Skeletal muscle satellite cell (primary cell): ENCODE results near the gene ART3.

Experiments used
- H3K27me3 ChIP-seq: 2 replicates; pipeline ENCODE4 v1.7.0; 2013; ENCODE audit warnings: low read length; ENCODE audit not compliant: control insufficient read depth, insufficient read depth
- H3K36me3 ChIP-seq: 2 replicates; pipeline ENCODE4 v1.7.0; 2013; ENCODE audit warnings: mild to moderate bottlenecking, control low read depth, low read length; ENCODE audit not compliant: insufficient read depth
- H3K4me1 ChIP-seq: 2 replicates; pipeline ENCODE4 v1.7.0; 2013; ENCODE audit warnings: low read length; ENCODE audit not compliant: control insufficient read depth, insufficient read depth
- H3K4me2 ChIP-seq: 2 replicates; pipeline ENCODE4 v1.7.0; 2013; ENCODE audit warnings: mild to moderate bottlenecking, low read length
- H3K4me3 ChIP-seq: 2 replicates; pipeline ENCODE4 v1.7.0; 2013; ENCODE audit warnings: low read length
- H3K9ac ChIP-seq: 2 replicates; pipeline ENCODE4 v1.7.0; 2013; ENCODE audit warnings: mild to moderate bottlenecking, low read depth, low read length, moderate library complexity
- H3K9me3 ChIP-seq: replicated peaks from 2 replicates; pipeline ENCODE4 v1.7.0; 2013; ENCODE audit warnings: mild to moderate bottlenecking, control low read depth, low read length

The ART3 gene

GRCh38 chr4:76053730-76054129 lies 20.8 kb upstream of the ART3 start:
- H3K4me1 ChIP-seq, result no peaks in the 10 kb centered on the region
- no peaks in the 10 kb centered on the region for H3K9me3 ChIP-seq
- H3K4me2 ChIP-seq, result no peak overlapping the region
- H3K27me3 ChIP-seq, result peaks cover 55% of the 10 kb centered on the region
- no peak overlapping the region for H3K4me3 ChIP-seq
- no peak overlapping the region for H3K9ac ChIP-seq
- H3K36me3 ChIP-seq, result no peaks in the 10 kb centered on the region

- no peaks in the 10 kb centered on the region for H3K36me3 ChIP-seq
- H3K4me3 ChIP-seq, result no peak overlapping the region
- H3K4me2 ChIP-seq, result no peak overlapping the region
- H3K27me3 ChIP-seq, result peaks cover 64% of the 10 kb centered on the region
- no peaks in the 10 kb centered on the region for H3K9me3 ChIP-seq
- H3K9ac ChIP-seq, result no peak overlapping the region
- H3K4me1 ChIP-seq, result no peaks in the 10 kb centered on the region
Measured at GRCh38 chr4:76055016-76055415, 19.5 kb upstream of the ART3 start.

GRCh38 chr4:76055421-76055820 lies 19.1 kb upstream of the ART3 start:
- no peaks in the 10 kb centered on the region for H3K4me1 ChIP-seq
- no peaks in the 10 kb centered on the region for H3K9me3 ChIP-seq
- peaks cover 68% of the 10 kb centered on the region for H3K27me3 ChIP-seq
- H3K9ac ChIP-seq, result no peak overlapping the region
- H3K4me3 ChIP-seq, result no peak overlapping the region
- no peaks in the 10 kb centered on the region for H3K36me3 ChIP-seq
- H3K4me2 ChIP-seq, result no peak overlapping the region

- H3K4me2 ChIP-seq, result no peak overlapping the region
- no peaks in the 10 kb centered on the region for H3K9me3 ChIP-seq
- H3K4me3 ChIP-seq, result no peak overlapping the region
- no peak overlapping the region for H3K9ac ChIP-seq
- H3K36me3 ChIP-seq, result no peaks in the 10 kb centered on the region
- H3K27me3 ChIP-seq, result peaks cover 81% of the 10 kb centered on the region
- H3K4me1 ChIP-seq, result no peaks in the 10 kb centered on the region
Measured at GRCh38 chr4:76058302-76058701, 16.2 kb upstream of the ART3 start.

- Histone ChIP-seq H3K9ac (no peak overlapping the region), H3K9me3 (no peaks in the 10 kb centered on the region), H3K4me2 (no peak overlapping the region), H3K4me1 (no peaks in the 10 kb centered on the region), H3K4me3 (no peak overlapping the region), H3K27me3 (peaks cover 74% of the 10 kb centered on the region), H3K36me3 (no peaks in the 10 kb centered on the region)
Measured at GRCh38 chr4:76058888-76059426, 15.6 kb upstream of the ART3 start.

GRCh38 chr4:76059750-76060149 lies 14.8 kb upstream of the ART3 start:
- Histone ChIP-seq H3K4me2 (no peak overlapping the region), H3K9me3 (no peaks in the 10 kb centered on the region), H3K36me3 (no peaks in the 10 kb centered on the region), H3K4me3 (no peak overlapping the region), H3K9ac (no peak overlapping the region), H3K4me1 (no peaks in the 10 kb centered on the region), H3K27me3 (peaks cover 70% of the 10 kb centered on the region)

- Histone ChIP-seq H3K27me3 (peaks cover 63% of the 10 kb centered on the region), H3K4me2 (no peak overlapping the region), H3K36me3 (no peaks in the 10 kb centered on the region), H3K4me3 (no peak overlapping the region), H3K9ac (no peak overlapping the region), H3K4me1 (no peaks in the 10 kb centered on the region), H3K9me3 (no peaks in the 10 kb centered on the region)
Measured at GRCh38 chr4:76060506-76060905, 14.0 kb upstream of the ART3 start.

GRCh38 chr4:76061421-76061820 lies 13.1 kb upstream of the ART3 start:
- Histone ChIP-seq H3K4me3 (no peak overlapping the region), H3K36me3 (no peaks in the 10 kb centered on the region), H3K9ac (no peak overlapping the region), H3K4me1 (no peaks in the 10 kb centered on the region), H3K4me2 (no peak overlapping the region), H3K27me3 (peaks cover 53% of the 10 kb centered on the region), H3K9me3 (no peaks in the 10 kb centered on the region)

- Histone ChIP-seq H3K4me1 (no peaks in the 10 kb centered on the region), H3K9ac (no peak overlapping the region), H3K27me3 (peaks cover 48% of the 10 kb centered on the region), H3K4me3 (no peak overlapping the region), H3K4me2 (no peak overlapping the region), H3K9me3 (no peaks in the 10 kb centered on the region), H3K36me3 (no peaks in the 10 kb centered on the region)
Measured at GRCh38 chr4:76061982-76062381, 12.5 kb upstream of the ART3 start.

- no peak overlapping the region for H3K4me3 ChIP-seq
- H3K36me3 ChIP-seq, result no peaks in the 10 kb centered on the region
- no peak overlapping the region for H3K9ac ChIP-seq
- H3K27me3 ChIP-seq, result peaks cover 7% of the 10 kb centered on the region
- H3K9me3 ChIP-seq, result no peaks in the 10 kb centered on the region
- no peak overlapping the region for H3K4me2 ChIP-seq
- H3K4me1 ChIP-seq, result no peaks in the 10 kb centered on the region
Measured at GRCh38 chr4:76066546-76066945, 8.0 kb upstream of the ART3 start.

- no peak overlapping the region for H3K4me3 ChIP-seq
- no peak overlapping the region for H3K9ac ChIP-seq
- H3K36me3 ChIP-seq, result no peaks in the 10 kb centered on the region
- H3K4me1 ChIP-seq, result no peaks in the 10 kb centered on the region
- no peak overlapping the region for H3K4me2 ChIP-seq
- no peaks in the 10 kb centered on the region for H3K27me3 ChIP-seq
- no peaks in the 10 kb centered on the region for H3K9me3 ChIP-seq
Measured at GRCh38 chr4:76067652-76068286, 6.7 kb upstream of the ART3 start.

GRCh38 chr4:76072760-76073159 lies 1.7 kb upstream of the ART3 start:
- Histone ChIP-seq H3K4me3 (no peak overlapping the region), H3K4me2 (no peak overlapping the region)

More at GRCh38 chr4:76072760-76073159, 1.7 kb upstream of the ART3 start:
- H3K9me3 ChIP-seq, result no peaks in the 10 kb centered on the region
- no peaks in the 10 kb centered on the region for H3K36me3 ChIP-seq
- H3K27me3 ChIP-seq, result no peaks in the 10 kb centered on the region
- H3K9ac ChIP-seq, result no peak overlapping the region
- peaks cover 3% of the 10 kb centered on the region for H3K4me1 ChIP-seq
